H1 (cell line): ENCODE data around the gene UBE2L6. TPM values are rescaled to one million over a fixed set of nuclear protein-coding genes. Genes with fewer than 3 reads are reported as not detected.
A peak's percentile ranks its signal among the peaks of the same experiment; 100 is the strongest.

Experiments
- CTCF ChIA-PET: fragments of 300-600 bp; sonication (Branson Sonifier 250); formaldehyde crosslinking; loops from one replicate; lab custom pipeline; 2021; ENCODE audit not compliant: partially characterized antibody; lab: Charles Lee
- POLR2A ChIA-PET: fragments of 300-600 bp; sonication (Branson Sonifier 250); formaldehyde crosslinking; loops from one replicate; lab custom pipeline; 2021; ENCODE audit warnings: inconsistent platforms; ENCODE audit not compliant: partially characterized antibody; lab: Charles Lee
- DNase-seq, 2 experiments: peaks; one replicate each; pipeline versions ENCODE4 v3.0.0 to v3.0.0-alpha.2; 2010 to 2022; ENCODE audit warnings: low spot score in 2 of 2, low read depth in 1 of 2, mixed read lengths in 1 of 2
- FAIRE-seq: peaks from 2 replicates; lab custom pipeline; 2011; peaks lifted over from hg19 to GRCh38; lab: Jason Lieb, UNC
- H2AFZ ChIP-seq: 2 replicates; pipeline ENCODE4 v1.8.1; 2012; ENCODE audit warnings: low read length, inconsistent platforms
- H2AK5ac ChIP-seq: 2 replicates; pipeline ENCODE4 v1.6.1; 2013; ENCODE audit warnings: low read depth, low read length
- H2BK120ac ChIP-seq: replicated peaks from 2 replicates; pipeline ENCODE3; 2013; ENCODE audit warnings: low read depth, low read length, inconsistent platforms
- H2BK12ac ChIP-seq: 2 replicates; pipeline ENCODE4 v1.6.1; 2013; ENCODE audit warnings: low read depth, low read length
- H2BK15ac ChIP-seq: 2 replicates; pipeline ENCODE4 v1.6.1; 2013; ENCODE audit warnings: low read length
- H2BK20ac ChIP-seq: 2 replicates; pipeline ENCODE4 v1.6.1; 2013; ENCODE audit warnings: low read length
- H2BK5ac ChIP-seq: 2 replicates; pipeline ENCODE4 v1.6.1; 2013; ENCODE audit warnings: low read depth, low read length
- H3K14ac ChIP-seq: 2 replicates; pipeline ENCODE4 v1.6.1; 2013; ENCODE audit warnings: inconsistent platforms; ENCODE audit not compliant: insufficient read length
- H3K18ac ChIP-seq: 2 replicates; pipeline ENCODE4 v1.6.1; 2013; ENCODE audit warnings: low read length; ENCODE audit errors: extremely low read depth
- H3K23ac ChIP-seq: 2 replicates; pipeline ENCODE4 v1.6.1; 2013; ENCODE audit warnings: inconsistent platforms; ENCODE audit not compliant: insufficient read length
- H3K23me2 ChIP-seq: 2 replicates; pipeline ENCODE4 v1.6.1; 2013; ENCODE audit warnings: low read depth, low read length
- H3K27ac ChIP-seq: 2 replicates; pipeline ENCODE4 v1.6.1; 2011; ENCODE audit warnings: low read depth, low read length, inconsistent platforms
- H3K27me3 ChIP-seq, 4 experiments: replicated peaks in 1 of 4; 1 replicate in 1 of 4; 2 replicates in 3 of 4; pipeline versions ENCODE4 v1.6.1 to v1.8.1; 2011 to 2013; ENCODE audit warnings: low read length in 3 of 4, mild to moderate bottlenecking in 3 of 4, inconsistent platforms in 2 of 4, mixed read lengths in 2 of 4, moderate library complexity in 1 of 4; ENCODE audit not compliant: control insufficient read depth in 3 of 4, insufficient read depth in 3 of 4; ENCODE audit errors: extremely low read depth in 1 of 4
- H3K36me3 ChIP-seq, 4 experiments: 2 replicates each; pipeline versions ENCODE4 v1.6.1 to v1.8.1; 2011 to 2013; ENCODE audit warnings: mild to moderate bottlenecking in 4 of 4, low read length in 3 of 4, moderate library complexity in 2 of 4, control low read depth in 1 of 4, inconsistent platforms in 1 of 4; ENCODE audit not compliant: insufficient read depth in 4 of 4, control insufficient read depth in 2 of 4
- H3K4ac ChIP-seq: replicated peaks from 2 replicates; pipeline ENCODE3; 2013; ENCODE audit warnings: low read length, low read depth, mixed read lengths, inconsistent platforms; ENCODE audit not compliant: insufficient read length
- H3K4me1 ChIP-seq, 4 experiments: replicated peaks in 1 of 4; 1 replicate in 1 of 4; 2 replicates in 3 of 4; pipeline versions ENCODE4 v1.6.1 to v1.8.1; 2011 to 2013; ENCODE audit warnings: low read length in 3 of 4, inconsistent platforms in 2 of 4, mixed read lengths in 1 of 4; ENCODE audit not compliant: insufficient read depth in 4 of 4, control insufficient read depth in 3 of 4
- H3K4me2 ChIP-seq, 2 experiments: 2 replicates each; pipeline versions ENCODE4 v1.6.1 to v1.8.1; 2011 to 2013; ENCODE audit warnings: low read depth in 2 of 2, low read length in 2 of 2, control low read depth in 1 of 2, inconsistent platforms in 1 of 2, mild to moderate bottlenecking in 1 of 2; ENCODE audit not compliant: insufficient read depth in 1 of 2
- H3K4me3 ChIP-seq, 4 experiments: fragments of 200-600, 300-600 bp in 1 of 4; sonication (generic), shearing (Covaris generic), sonication (Bioruptor Twin) in 1 of 4; 2 replicates each; pipeline versions ENCODE4 v1.5.1 to v1.8.1; 2011 to 2016; ENCODE audit warnings: low read length in 4 of 4, low read depth in 3 of 4, control low read depth in 2 of 4, inconsistent platforms in 2 of 4, mild to moderate bottlenecking in 2 of 4, mixed read lengths in 1 of 4, moderate library complexity in 1 of 4; ENCODE audit not compliant: insufficient read depth in 2 of 4; ENCODE audit errors: extremely low read depth in 1 of 4
- H3K56ac ChIP-seq: replicated peaks from 2 replicates; pipeline ENCODE3; 2013; ENCODE audit warnings: low read depth, mild to moderate bottlenecking, mixed read lengths, low read length, inconsistent platforms; ENCODE audit not compliant: insufficient read length
- H3K79me1 ChIP-seq: 2 replicates; pipeline ENCODE4 v1.6.1; 2013; ENCODE audit warnings: low read depth, low read length, control low read depth
- H3K79me2 ChIP-seq, 2 experiments: 2 replicates each; pipeline versions ENCODE4 v1.6.1 to v1.8.1; 2012 to 2013; ENCODE audit warnings: low read length in 2 of 2, mild to moderate bottlenecking in 2 of 2, inconsistent platforms in 1 of 2; ENCODE audit not compliant: insufficient read depth in 2 of 2, control insufficient read depth in 1 of 2
- H3K9ac ChIP-seq, 4 experiments: replicated peaks in 1 of 4; 1 replicate in 1 of 4; 2 replicates in 3 of 4; pipeline versions ENCODE4 v1.6.1 to v1.8.1; 2011 to 2013; ENCODE audit warnings: low read depth in 3 of 4, low read length in 3 of 4, control low read depth in 2 of 4, mild to moderate bottlenecking in 2 of 4, moderate library complexity in 2 of 4, inconsistent platforms in 1 of 4; ENCODE audit errors: extremely low read depth in 1 of 4
- H3K9me3 ChIP-seq, 2 experiments: 2 replicates each; pipeline versions ENCODE4 v1.6.1 to v1.8.1; 2012 to 2013; ENCODE audit warnings: mild to moderate bottlenecking in 2 of 2, moderate library complexity in 2 of 2, control low read depth in 1 of 2, inconsistent platforms in 1 of 2, low read depth in 1 of 2, low read length in 1 of 2, mixed read lengths in 1 of 2; ENCODE audit not compliant: insufficient read depth in 2 of 2
- H4K20me1 ChIP-seq, 2 experiments: replicated peaks in 1 of 2; 2 replicates each; pipeline versions ENCODE3 to v1.8.1; 2011 to 2013; ENCODE audit warnings: inconsistent platforms in 2 of 2, low read length in 2 of 2, mild to moderate bottlenecking in 1 of 2; ENCODE audit not compliant: insufficient read depth in 2 of 2, control insufficient read depth in 1 of 2
- H4K5ac ChIP-seq: 2 replicates; pipeline ENCODE4 v1.6.1; 2013; ENCODE audit warnings: low read length, low read depth, mixed read lengths, inconsistent platforms; ENCODE audit not compliant: insufficient read length
- H4K8ac ChIP-seq: 2 replicates; pipeline ENCODE4 v1.8.0; 2013; ENCODE audit warnings: mild to moderate bottlenecking, moderate library complexity, low read length, inconsistent platforms; ENCODE audit not compliant: insufficient read depth; ENCODE audit errors: extremely low read depth
- H4K91ac ChIP-seq: replicated peaks from 2 replicates; pipeline ENCODE3; 2013; ENCODE audit warnings: low read length, mixed read lengths, inconsistent platforms; ENCODE audit not compliant: insufficient read length
- BACH1 ChIP-seq: IDR thresholded peaks from 2 replicates; pipeline ENCODE4 v1.6.1; 2012; ENCODE audit warnings: low read length, improper control_type of control experiment
- CREB1 ChIP-seq: IDR thresholded peaks from 2 replicates; pipeline ENCODE4 v1.6.1; 2012; ENCODE audit warnings: inconsistent platforms
- CTCF ChIP-seq, 3 experiments: IDR thresholded peaks; 1 replicate in 2 of 3; 2 replicates in 1 of 3; pipeline versions ENCODE4 v1.5.1 to v1.6.1; 2011; ENCODE audit warnings: low read length in 3 of 3, mild to moderate bottlenecking in 3 of 3, inconsistent platforms in 2 of 3, low read depth in 1 of 3, moderate library complexity in 1 of 3; ENCODE audit not compliant: insufficient read depth in 1 of 3; ENCODE audit errors: control extremely low read depth in 1 of 3
- EZH2 ChIP-seq: fragments of 200-600 bp; sonication (generic); IDR thresholded peaks from 2 replicates; pipeline ENCODE4 v1.7.1; 2012; ENCODE audit warnings: low read depth, mild to moderate bottlenecking, moderate library complexity, low read length, inconsistent platforms; ENCODE audit not compliant: severe bottlenecking
- KDM1A ChIP-seq: fragments of 200-600, 300-600 bp; sonication (generic); IDR thresholded peaks from 2 replicates; pipeline ENCODE4 v1.7.1; 2016; ENCODE audit warnings: mild to moderate bottlenecking, low read length, borderline replicate concordance
- KDM4A ChIP-seq: IDR thresholded peaks from one replicate; pipeline ENCODE4 v1.7.1; 2012; ENCODE audit warnings: low read depth, mild to moderate bottlenecking, moderate library complexity, low read length, inconsistent platforms; ENCODE audit not compliant: severe bottlenecking
- RFX5 ChIP-seq: IDR thresholded peaks from 2 replicates; pipeline ENCODE4 v1.6.1; 2011; ENCODE audit warnings: low read depth, low read length, improper control_type of control experiment, borderline replicate concordance
- WGBS, 2 experiments: shearing (Covaris generic) in 1 of 2; methylation state at CpG; one replicate each; pipeline versions ENCODE4 v1.1.6 to v1.1.7; 2013 to 2015; ENCODE audit warnings: low lambda C conversion rate in 2 of 2, mixed read lengths in 2 of 2, inconsistent platforms in 1 of 2, low coverage in 1 of 2, missing lambda C conversion rate in 1 of 2; ENCODE audit not compliant: insufficient replicate concordance in 2 of 2, insufficient coverage in 1 of 2, insufficient read length in 1 of 2; ENCODE audit errors: extremely low coverage in 1 of 2, missing lambda C conversion rate in 1 of 2; 5-methylcytosine and 5-hydroxymethylcytosine counted together
- polyA plus RNA-seq, 7 experiments: library from polyadenylated mRNA; depleted of rRNA in 3 of 7; stranded (reverse) in 5 of 7; unstranded in 2 of 7; fragments of >200 nt in 5 of 7; fragments of 200-250 nt in 2 of 7; gene quantifications; 1 replicate in 5 of 7; 2 replicates in 1 of 7; 4 replicates in 1 of 7; pipeline versions ENCODE4 v1.2.1 to v1.2.3, GENCODE V29; 2011 to 2013; ENCODE audit warnings: missing spikeins in 2 of 7, mixed read lengths in 2 of 7
- total RNA-seq: library from RNA; stranded (reverse); fragmentation: NEBNext Ultra II Directional; extraction: Animal tissue kit (Norgen Biotek cat#: 25700); gene quantifications from 2 replicates; pipeline ENCODE4 v1.2.1, GENCODE V29; 2021

The UBE2L6 gene
- total and polyA plus RNA-seq, 2 of the 8 experiments (the other 6 are each of a cell fraction or from before 2014, with no cell fraction given), result 67.8 to 89.2 TPM

GRCh38 chr11:57597916-57598830 lies 30.7 kb upstream of the UBE2L6 start:
- Histone ChIP-seq H3K14ac (no peak overlapping the region), H3K4me2 (peak overlapping the region; percentile 76 to 91), H3K79me2 (no peaks in the 10 kb centered on the region; a peak in 3 of 4 replicates), H4K5ac (peak overlapping the region; percentile 20), H2BK15ac (peak overlapping the region; percentile 89), H3K27me3 (no peaks in the 10 kb centered on the region), H3K27ac (peak overlapping the region; percentile 68; the same call in 1 of the 2 replicates), H3K9ac (peak overlapping the region in 3 of 4 experiments; percentile 45 to 56 (median 53); a peak in 5 of 7 replicates), H3K36me3 (peaks cover 0 to 2% (median 0%) of the 10 kb centered on the region in 4 experiments; a peak in 1 of 8 replicates), H3K4me3 (peak overlapping the region; percentile 41 to 64 (median 54)), H3K9me3 (no peaks in the 10 kb centered on the region), H2AFZ (peak overlapping the region; percentile 60; the same call in 1 of the 2 replicates), H4K8ac (peak overlapping the region; percentile 93; the same call in 1 of the 2 replicates), H3K4me1 (peaks cover 7 to 17% (median 11%) of the 10 kb centered on the region in 4 experiments), H3K4ac (peak overlapping the region; percentile 63), H2BK20ac (peak overlapping the region; percentile 88), H4K20me1 (no peaks in the 10 kb centered on the region), H3K79me1 (no peaks in the 10 kb centered on the region), H3K18ac (peak overlapping the region; percentile 95), H2BK12ac (peak overlapping the region; percentile 9), H4K91ac (peak overlapping the region; percentile 83), H3K23me2 (peaks cover 7% of the 10 kb centered on the region), H3K56ac (no peak overlapping the region), H2BK5ac (peak overlapping the region; percentile 90; the same call in 1 of the 2 replicates), H2AK5ac (no peak overlapping the region), H3K23ac (no peak overlapping the region), H2BK120ac (peak overlapping the region; percentile 68)
- CTCF ChIA-PET, result interaction anchor here (0.8 to 20.2 kb wide), 8 partner anchors 9 to 140 kb away, joined by 3 to 286 read pairs (median 6); partner anchors contain the start of gene UBE2L6
- POLR2A ChIA-PET, result interaction anchor here (0.6 to 51.1 kb wide), 15 partner anchors 10 to 274 kb away, joined by 3 to 1546 read pairs (median 5); partner anchors contain the start of genes CLP1, SLC43A1, TNKS1BP1 and UBE2L6
- 8% methylated on average over 19 of the region's 33 CpGs; no CpG with 5 or more reads in 1 of the 2 experiments for WGBS, 2 experiments
- FAIRE-seq (peak; percentile 66), DNase-seq (peak; percentile 75 to 87)
- TF ChIP-seq KDM4A (no peak), BACH1 (no peak), KDM1A (no peak), CREB1 (peak; percentile 57), EZH2 (no peak), RFX5 (no peak), CTCF (IDR thresholded peaks at IDR 0.05; ENCODE audit: control extremely low read depth in 1 of 3, insufficient read depth in 1 of 3, low read depth in 1 of 3, low read length in 3 of 3) (no peak)
